Nucleus accumbens (tissue), 56 donors: ENCODE data around the gene CD52.
"Not testable (repeated sequence)": the region's sequence is repeated elsewhere in the genome, so short reads cannot be mapped to it uniquely, and the experiment has no call there.

Experiments used
- DNase-seq, 56 donors: peaks; one replicate each; lab custom pipeline; 2025; lab: John Stamatoyannopoulos, UW

The CD52 gene

DNA sequence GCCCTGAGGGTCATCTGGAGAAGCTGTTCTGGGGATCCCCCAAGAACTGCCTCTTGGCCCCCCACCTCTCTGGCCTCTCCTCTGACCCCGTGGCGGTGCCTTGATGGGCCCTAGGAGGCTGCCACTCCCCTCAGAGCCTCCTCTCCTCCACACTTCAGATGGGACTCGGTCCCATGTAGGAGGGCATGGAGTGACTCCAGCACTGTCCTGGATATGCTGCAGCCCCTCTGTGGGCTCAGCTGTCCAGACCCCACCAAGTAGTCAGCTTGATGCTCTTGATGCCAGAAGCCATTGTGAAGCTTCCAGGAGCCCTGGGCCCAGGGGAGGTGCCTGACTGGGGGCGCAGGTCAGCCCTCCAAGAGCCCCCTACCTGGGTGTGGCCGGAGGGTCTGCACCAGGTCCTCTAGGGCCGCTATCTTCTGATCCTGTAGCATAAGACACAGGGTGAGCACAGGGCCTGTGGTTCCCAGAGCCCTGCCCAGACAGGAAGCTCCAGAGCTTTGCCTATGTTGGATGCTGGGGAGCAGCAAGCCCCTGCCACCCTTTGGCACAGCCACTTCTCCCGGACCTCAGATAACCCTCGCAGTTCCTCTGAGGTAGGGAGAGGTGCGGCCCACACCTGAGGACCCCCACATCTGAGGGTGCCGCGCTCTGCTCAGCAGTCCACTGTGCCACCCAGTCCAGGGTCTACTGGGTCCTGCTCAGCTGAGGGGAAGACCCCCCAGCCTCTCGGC lies 20.5 kb upstream of the CD52 start:
- no peak for DNase-seq

- DNase-seq = no peak
These were observed 20.0 kb upstream of the CD52 start for GRCh38 chr1:26297791-26298124.

- DNase-seq = no peak
These were observed 17.0 kb upstream of the CD52 start for GRCh38 chr1:26300578-26301275.

- no peak for DNase-seq
These were observed 14.9 kb upstream of the CD52 start for GRCh38 chr1:26302733-26303405.

DNA sequence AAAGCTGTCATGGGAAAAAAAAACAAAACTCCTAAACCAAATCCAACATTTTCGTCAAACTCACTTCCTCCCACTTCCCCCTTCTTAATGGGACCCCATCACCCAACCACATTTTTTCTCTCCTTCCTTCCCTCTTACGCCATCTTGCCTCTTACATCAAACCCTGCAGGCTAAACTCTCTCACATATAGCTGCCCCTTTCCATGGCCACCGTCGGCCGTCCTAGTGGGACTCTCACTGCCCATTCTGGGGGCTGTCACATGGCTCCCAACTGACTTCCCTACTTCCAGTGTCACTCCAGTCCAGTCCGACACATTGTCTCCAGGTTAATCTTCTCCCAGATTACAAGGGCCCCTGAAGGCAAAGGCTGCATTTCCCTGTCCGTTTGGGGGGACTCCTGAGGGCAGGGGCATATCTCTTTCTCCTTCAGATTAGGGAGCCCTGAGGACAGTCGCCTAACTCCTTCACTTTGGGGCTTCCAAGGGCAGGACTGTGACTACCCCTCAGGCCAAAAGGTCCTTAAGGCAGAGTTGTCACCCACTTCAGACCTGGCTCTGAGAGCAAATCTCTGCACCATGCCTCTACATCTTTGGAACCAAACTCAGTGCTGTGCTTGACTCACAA lies 12.0 kb upstream of the CD52 start:
- DNase-seq = no peak

DNA sequence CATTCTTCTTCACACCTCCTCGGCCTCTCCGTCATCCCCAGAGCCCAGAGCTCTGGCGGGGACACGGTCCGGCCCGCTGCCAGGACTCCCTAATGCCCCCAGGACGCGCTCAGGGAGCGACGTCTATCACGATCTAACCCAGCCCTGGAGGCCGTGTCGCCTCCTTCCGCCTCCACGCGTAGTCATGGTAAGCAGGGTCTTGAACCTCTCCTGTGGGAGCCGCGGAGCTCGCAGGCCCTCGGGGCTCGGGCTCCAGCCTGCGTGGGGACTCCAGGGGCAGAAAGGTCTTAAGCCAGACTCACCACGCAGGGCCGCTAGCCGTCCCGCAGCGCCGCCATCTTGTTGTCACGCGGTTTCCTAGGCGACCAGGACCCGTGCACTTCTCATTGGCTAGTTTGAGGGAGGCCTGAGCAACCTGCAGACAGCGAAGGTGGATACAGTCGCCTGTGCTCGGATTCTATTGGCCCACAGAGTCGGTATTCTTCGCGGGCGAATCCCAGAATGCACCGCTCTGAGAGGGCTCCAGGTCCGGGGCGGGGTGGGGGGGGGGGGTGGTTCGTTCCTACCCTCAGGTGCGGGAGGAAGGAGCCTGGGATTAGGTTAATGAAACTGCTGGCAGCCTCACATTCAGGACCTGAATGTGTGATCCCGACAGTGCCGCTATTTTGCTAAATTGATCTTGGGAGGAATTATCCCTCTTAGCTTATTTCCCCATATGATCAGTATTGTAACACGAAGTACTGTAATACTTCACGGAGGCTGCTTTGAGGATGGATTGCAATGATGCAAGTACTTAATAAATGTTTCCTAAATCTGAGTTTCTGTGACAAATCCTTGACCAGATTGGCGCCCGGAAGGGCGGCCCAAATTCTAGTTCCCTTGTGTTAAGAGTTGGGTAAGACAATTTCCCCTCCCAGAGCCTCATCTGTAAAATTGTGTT lies 11.2 kb upstream of the CD52 start, which contains the start of gene UBXN11:
UBXN11 (minus strand) TSS at position 347 of the 940 bp plus-strand sequence. CDS start 3,753 bp downstream, outside the sequence.
- DNase-seq = peak; percentile 12 to 94 (median 76)

DNA sequence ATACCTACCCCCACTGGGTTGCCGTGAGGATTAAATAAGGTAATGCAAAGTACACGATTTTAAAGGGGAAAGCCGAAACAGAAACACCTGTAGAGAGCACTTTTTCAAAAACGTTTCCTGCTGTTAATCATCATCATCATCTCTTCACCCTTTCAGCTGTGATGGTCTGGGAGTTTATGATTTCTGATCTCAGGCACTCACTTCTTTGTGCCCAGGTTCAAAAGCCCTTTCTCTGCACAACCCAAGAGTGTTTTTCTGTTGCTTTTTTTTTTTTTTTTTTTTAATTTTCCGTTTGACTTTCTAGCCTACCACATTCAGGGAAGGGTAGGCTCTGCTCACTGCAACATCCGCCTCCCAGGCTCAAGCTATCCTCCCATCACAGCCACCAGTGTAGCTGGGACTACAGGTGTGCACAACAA lies 10.4 kb upstream of the CD52 start:
- DNase-seq = no peak

DNA sequence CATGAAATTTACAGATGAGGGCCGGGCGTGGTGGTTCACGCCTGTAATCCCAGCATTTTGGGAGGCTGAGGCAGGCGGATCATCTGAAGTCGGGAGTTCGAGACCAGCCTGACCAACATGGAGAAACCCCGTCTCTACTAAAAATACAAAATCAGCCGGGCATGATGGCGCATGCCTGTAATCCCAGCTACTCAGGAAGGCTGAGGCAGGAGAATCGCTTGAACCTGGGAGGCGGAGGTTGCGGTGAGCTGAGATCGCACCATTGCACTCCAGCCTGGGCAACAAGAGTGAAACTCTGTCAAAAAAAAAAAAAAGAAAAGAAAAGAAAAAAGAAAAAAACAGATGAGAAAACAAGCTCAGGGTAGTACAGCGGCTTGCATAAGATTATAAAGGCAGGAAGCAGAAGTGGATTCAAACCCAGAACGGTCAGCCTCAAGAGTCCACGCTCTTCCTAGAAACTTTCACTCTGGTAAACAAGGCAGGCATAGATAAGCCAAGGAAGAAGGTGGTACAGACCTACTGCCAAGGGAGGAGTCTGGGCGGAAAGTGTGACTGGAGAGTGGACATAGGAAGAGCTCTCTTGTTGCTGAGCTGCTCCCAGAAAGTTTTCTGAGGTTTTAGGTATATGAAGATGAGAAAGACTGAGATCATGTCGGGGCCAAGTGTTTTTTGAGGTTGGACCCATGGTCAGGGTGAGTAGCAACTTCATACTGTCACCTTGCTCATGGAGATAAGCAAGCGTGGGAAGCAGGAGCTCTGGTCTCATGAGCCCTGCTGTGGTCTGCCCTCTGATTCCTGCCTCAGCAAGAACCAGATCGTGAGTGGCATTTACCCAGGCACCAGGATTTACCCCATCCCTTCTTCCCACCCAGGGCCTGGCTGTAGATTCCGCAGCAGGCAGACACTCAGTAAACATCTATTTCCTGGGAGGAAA lies 9.5 kb upstream of the CD52 start:
- not testable (repeated sequence) for DNase-seq

GRCh38 chr1:26314501-26314900 lies 3.3 kb upstream of the CD52 start:
- no peak for DNase-seq

DNA sequence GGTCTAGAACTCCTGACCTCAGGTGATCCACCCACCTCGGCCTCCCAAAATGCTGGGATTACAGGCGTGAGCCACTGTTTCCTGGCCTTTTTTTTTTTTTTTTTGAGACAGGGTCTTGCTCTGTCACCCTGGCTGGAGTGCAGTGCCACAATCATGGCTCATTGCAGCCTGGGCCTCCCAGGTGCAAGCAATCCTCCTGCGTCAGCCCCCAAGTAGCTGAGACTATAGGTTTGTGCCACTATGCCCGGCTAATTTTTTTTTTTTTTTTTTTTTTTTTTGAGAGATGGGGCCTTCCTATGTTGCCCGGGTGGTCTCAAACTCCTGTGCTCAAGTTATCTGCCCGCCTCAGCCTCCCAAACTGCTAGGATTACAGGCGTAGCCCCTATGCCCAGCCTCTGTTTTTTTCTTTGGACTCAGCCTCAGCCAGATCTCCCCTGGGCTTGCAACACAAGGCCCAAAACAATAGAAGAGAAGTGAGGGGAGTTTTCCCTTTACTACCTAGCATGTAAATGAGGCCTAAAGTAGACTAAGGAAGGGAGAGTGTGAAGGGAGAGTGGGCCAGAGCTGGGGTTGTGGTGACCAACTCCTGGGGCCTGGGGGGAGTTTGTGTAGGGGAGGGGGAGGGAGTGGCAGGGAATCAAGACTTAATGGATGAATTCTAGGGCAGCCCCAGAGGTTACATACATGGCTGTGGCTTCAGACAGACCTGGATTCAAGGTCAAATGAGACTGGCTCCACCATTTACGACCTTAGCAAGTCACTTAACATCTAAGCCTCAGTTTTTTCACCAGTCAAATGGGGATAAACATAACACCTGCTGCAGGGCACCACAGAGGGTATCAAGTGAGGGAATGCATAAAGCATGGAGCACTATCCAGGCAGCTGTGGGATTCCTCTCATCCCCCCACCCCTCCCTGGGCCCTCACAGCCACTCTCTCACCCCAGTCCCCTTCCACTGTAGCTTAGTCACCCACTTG lies 1.6 kb upstream of the CD52 start:
- DNase-seq = no peak

GRCh38 chr1:26317146-26317545 lies 612 bp upstream of the CD52 start:
- no peak for DNase-seq

DNA sequence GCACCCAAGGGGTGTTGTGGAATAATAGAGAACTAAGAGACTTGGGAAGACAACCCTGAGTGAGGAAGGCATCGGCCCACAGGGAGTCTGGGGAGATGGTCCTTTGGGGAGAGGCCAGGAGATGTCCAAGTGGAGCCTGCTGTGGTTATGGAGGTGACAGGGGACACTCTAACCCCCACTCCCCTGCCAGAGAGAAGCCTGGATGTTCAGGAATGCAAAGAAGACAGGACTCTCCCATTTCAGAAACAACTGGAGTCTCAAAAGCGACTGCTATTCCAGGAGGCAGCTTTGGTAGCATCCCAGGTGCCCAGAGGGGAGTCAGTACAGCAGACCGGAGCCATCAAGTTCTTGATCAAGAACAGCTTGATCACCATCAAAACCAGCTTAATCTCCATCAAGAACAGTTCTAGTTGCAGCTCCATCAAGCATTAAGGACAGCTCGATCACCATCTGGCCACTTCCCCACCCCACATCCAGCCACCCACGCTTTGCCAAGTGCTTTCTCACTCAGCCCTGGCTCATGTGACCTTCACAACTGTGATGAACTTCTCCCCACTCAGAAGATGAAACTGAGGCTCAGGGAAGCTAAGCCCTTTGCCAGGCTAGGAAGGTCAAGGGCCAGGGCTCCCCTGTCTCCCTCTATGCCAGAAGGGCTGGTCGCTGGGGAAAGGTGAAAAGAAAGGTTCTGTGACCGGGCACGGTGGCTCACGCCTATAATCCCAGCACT lies 743 bp downstream of the CD52 start:
- peak in 4 of 56 donors; percentile 3 to 23 (median 8) for DNase-seq

DNA sequence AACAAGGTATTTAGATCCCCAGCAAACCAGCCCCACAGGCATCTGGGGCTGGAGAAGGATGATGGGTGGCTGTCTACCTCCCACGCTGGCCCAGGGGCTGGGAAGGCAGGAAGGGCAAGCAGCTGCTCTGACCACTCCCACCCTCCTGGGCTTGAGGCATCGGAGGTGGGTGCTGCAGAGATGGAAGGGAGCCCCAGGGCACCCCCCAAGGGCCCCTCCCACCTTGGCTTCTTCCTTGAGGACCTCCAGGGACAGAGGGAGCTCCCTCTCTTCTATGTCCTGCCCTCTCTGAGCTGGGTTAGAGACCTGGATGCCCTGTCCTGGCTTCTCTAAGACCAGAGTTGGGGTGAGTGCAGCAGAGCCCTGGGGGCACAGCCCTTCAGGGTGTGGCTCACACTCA lies 3.1 kb downstream of the CD52 start:
- DNase-seq = no peak

DNA sequence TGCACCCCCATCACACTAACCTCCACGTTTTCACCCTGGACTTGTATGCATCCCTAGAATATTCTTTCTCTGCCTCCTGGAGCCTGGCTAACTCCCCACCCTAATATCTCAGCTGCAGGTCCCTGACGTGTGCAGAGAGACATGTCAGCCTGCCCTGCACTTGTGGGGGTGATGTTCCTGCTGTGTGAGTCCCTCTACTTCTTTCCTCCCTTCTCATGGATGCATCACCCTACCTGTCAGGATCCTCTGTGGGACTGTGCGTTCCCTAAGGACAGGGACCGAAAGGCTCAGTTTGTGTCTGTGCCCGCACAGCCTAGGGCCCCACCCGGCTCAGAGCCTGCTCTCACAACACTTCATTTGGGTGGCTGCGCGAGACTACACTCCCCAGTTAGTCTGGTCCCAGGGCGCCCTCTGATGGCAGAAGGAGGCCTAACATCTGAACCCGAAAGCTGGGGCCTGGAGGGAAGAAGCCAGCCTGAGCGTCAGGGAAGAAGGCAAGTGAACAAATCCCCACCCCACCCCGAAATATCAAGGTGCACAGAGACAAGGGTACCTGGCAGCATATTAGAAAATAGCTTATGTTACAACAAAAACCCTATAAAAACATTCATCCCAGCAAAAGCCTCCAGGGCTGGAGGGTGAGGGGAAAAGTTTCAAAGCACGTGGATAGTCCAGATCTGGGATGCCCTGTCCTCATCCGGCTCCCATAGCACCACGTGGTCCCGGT lies 3.7 kb downstream of the CD52 start:
- DNase-seq = peak; percentile 28 to 96 (median 78)

DNA sequence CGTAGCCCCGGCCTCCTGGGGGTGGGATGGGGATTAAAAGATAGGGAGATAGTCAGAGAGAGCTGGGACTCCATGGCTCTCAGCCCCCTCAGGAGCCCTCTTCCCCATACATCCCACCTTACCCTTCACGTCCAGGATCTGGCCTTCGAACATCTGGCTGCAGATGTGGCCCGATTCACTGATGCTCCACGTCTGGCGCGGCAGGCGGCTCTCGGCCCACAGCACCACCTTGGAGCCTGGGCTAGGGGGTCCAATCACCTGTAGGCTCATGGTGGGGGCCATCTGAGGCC lies 4.2 kb downstream of the CD52 start:
- DNase-seq = no peak

- no peak for DNase-seq
These were observed 5.6 kb downstream of the CD52 start for GRCh38 chr1:26323382-26323781.

- no peak for DNase-seq
These were observed 6.8 kb downstream of the CD52 start for GRCh38 chr1:26324550-26324949.
